HS-5 (cell line): ENCODE results near the gene ZFPM1.
"Not testable (repeated sequence)": the region's sequence is repeated elsewhere in the genome, so short reads cannot be mapped to it uniquely, and the experiment has no call there.

ENCODE experiments used
- DNase-seq: peaks from one replicate; pipeline ENCODE4 v3.0.0-alpha.2; 2012; ENCODE audit warnings: low read depth

Gene ZFPM1

GRCh38 chr16:88515371-88515770 is 62.3 kb downstream of the ZFPM1 start:
- DNase-seq = no peak

- no peak for DNase-seq
Observed at GRCh38 chr16:88515925-88516594, 63.0 kb downstream of the ZFPM1 start.

- no peak for DNase-seq
Observed at GRCh38 chr16:88516601-88517061, 63.6 kb downstream of the ZFPM1 start.

- not testable (repeated sequence) for DNase-seq
Observed at GRCh38 chr16:88517208-88517774, 64.2 kb downstream of the ZFPM1 start.

DNA sequence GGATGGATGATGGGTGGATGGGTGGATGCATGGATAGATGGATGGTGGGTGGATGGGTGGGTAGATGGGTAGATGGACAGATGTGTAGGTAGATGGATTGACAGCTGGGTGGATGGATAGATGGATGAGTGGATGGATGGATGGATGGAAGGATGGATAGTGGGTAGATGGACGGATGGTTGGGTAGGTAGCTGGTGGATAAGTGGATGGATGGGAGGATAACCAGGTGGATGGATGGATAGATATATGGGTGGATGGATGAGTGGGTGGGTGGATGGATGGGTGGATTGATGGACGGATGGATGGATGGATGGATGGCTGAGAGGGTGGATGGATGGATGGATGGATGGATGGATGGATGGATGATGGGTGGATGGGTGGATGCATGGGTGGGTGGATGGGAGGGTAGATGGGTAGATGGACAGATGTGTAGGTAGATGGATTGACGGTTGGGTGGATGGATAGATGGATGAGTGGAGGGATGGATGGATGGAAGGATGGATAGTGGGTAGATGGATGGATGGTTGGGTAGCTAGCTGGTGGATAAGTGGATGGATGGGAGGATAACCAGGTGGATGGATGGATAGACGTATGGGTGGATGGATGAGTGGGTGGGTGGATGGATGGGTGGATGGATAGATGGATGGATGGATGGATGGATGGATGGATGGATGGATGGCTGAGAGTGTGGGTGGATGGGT is 65.5 kb downstream of the ZFPM1 start:
- not testable (repeated sequence) for DNase-seq

- no peak for DNase-seq
Observed at GRCh38 chr16:88519240-88519639, 66.2 kb downstream of the ZFPM1 start.

GRCh38 chr16:88519938-88520653 is 67.0 kb downstream of the ZFPM1 start:
- no peak for DNase-seq

DNA sequence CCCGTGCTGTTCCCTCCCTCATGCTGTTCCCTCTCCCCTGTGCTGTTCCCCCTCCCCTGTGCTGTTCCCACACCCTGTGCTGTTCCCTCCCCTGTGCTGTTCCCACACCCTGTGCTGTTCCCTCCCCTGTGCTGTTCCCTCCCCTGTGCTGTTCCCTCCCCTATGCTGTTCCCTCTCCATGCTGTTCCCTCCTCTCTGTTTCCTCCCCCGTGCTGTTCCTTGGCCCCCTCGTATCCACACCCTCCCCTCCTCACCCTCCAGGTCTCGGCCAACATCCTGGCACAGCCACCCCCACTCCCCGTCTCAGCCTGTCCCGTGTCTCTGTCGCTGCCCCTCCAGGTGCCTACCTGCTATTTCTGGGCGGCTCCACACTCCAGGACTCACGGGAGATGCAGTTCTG is 68.6 kb downstream of the ZFPM1 start:
- no peak for DNase-seq

- no peak for DNase-seq
Observed at GRCh38 chr16:88522276-88522949, 69.3 kb downstream of the ZFPM1 start.

DNA sequence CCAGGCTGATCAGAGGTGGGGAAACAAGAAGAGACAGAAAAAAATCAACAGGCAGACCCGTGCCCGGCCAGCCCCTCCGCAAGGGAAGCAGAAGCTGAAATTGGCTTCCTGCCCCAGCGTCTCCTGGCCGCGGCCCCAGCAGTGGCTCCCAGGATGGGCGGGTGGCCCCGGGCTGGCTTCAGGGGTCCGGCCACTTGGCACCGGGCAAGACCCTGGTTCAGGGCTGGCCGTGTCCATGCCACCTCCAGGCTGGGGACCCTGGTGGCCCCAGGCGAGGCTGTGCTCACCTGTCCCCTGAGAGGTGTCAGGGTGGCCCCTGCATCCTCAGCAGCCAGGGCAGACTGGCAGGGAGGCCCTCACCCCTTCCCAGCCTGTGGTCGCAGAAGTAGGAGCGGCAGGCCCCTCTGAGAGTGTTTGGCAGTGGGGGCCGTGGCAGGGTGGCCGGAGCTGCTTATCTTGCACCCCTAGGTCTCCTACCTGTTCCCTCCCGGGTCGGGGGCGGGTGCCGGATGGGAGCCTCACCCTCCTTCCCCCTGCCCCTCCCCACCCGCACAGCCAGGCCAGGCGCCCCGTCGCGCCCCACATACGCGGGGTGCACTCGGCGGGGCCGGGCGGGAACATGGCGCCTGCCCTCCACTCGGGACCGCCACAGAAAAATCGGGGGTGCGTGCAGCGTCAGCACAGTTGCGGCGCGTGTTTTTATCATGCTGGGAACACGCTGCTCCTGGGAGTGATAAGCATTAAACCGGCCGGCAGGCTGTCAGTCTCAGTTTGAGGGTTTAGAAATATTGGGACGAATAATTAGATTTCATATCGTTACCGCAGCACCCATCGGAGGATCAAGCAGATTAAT is 70.5 kb downstream of the ZFPM1 start:
- no peak for DNase-seq

DNA sequence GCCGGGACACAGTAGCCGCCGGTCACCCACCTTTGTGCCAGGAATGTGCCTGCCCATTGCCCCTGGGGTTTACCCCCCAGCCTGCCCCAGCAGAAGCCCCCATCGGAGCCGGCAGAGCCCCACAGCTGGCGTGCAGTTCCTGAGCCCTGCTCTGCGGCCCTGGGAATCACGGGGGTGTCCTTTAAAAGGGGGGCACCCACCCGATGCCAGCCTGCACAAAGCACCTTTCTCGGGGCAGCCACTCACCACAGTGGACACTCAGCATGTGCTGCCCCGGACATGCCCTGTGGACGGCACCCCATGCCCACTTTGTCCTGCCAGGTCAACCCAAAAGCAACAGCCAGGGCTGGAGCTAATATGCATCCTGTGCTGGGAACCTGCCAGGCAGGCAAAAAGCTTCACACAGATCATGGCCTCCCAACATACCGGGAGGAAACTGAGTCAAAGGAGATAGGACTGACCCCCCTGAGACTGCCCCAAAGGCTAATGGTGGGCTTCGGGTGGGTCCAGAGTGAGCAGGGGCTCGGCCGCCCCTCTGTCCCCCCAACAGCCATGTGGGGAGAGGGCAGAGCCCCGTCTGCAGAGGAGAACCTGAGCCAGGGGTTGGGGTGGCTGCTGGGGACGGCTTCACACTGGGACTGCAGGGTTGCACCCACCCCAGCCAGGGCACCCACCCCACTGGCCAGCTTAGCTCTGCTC is 71.3 kb downstream of the ZFPM1 start:
- DNase-seq = no peak

GRCh38 chr16:88524973-88525662 is 72.0 kb downstream of the ZFPM1 start:
- DNase-seq = no peak

DNA sequence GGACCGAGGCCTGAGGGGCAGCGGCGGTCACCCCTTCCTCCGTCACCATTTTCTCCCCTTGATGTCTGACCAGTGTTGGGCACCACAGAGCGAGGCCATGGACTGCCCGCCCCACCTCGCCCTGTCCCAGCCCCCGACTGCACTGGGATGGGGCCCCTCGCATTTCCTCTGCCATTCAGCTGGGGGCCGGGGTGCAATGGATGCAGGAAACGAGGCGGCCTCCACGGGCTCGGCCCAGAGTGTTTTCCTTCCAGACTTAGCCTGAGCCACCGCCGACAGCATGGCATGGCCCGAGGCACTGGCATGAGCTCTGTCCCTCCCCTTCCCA is 72.5 kb downstream of the ZFPM1 start:
- no peak for DNase-seq

DNA sequence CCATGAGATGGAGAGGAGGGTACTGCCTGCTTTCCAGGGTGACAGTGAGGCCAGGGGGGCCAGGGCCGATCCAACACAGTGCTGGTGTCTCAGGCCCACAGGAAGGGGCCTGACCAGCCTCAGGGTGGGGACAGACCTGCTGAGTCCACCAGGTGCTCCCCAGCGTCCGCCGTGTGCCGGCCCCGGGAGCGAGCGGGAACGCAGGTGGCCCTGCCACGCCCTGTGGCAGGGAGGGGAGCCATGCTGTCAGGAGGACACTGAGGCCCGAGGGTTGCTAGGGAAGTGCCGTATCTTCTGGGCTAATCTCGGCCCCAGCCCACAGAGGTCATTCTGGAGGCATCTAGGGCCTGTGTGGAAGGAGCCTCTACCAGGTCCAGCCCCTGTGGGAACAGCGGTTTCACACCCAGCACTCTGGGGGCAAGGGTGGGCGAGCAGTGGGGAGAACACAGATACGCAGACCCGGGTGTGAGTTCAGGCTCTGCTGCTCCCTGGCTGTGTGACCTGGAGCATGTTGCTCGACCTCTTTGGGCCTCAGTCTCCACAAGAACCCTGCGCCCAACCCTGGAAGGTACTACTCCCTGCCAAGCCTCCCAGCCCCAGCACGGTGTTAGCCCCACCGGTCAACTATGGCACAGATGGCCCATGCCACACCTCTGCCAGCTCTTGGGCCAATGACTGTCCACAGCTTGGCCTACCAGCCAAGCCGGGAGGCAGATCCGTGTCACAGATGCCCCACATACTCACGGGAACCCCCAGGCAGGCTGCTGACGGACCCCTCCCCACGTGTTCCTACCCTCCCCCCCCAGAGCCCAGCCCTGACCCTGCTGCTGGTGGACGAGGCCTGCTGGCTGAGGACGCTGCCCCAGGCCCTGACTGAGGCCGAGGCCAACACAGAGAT is 73.2 kb downstream of the ZFPM1 start:
- no peak for DNase-seq

DNA sequence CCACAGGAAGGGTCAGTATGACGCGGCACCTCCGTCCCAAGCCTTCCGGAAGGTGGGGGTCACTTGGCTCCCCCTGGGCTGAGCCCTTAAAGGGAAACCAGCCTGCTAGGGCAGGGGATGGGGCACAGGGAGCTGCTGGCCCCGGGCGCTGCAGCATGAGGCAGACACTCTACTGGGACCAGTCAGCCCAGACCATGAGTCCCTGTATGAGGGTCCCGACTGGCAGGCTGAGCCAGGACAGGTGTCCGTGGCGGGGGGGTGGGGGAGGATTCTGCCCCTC is 73.8 kb downstream of the ZFPM1 start:
- no peak for DNase-seq

DNA sequence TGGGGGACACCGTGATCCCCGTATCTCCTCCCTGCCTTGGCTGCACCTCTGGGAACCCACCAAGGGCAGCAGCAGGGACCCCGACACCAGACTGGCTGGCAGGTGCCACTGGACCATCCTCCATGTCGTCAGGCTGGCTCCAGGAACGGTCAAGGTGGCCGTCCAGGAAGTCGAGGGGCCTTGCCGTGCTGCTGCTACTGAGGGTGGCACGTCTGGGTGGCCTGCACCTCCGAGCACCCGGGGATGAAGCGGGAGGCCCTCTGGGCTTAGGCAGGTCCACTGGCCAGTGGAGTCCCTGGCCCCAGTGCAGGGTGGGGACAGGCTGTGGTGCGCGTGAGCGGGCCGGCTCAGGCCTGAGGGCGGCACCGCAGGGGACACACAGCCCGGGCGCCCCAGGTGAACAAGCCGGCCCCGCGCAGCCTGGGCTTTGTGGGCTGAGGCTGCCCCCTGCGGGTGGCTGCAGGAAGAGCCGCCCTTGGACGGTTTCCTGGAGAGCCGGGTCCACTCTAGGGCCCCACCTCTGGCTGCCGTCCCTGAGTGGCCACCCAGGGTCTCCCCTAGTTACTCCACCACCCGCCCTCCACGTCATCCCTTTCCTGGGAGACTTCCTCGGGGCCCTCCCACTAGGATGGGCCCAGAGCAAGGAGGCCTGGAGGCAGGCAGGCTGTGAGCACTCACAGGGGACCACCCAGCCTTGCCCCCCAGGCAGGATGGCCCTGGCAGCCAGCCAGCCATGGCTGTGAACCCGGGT is 74.3 kb downstream of the ZFPM1 start:
- no peak for DNase-seq

DNA sequence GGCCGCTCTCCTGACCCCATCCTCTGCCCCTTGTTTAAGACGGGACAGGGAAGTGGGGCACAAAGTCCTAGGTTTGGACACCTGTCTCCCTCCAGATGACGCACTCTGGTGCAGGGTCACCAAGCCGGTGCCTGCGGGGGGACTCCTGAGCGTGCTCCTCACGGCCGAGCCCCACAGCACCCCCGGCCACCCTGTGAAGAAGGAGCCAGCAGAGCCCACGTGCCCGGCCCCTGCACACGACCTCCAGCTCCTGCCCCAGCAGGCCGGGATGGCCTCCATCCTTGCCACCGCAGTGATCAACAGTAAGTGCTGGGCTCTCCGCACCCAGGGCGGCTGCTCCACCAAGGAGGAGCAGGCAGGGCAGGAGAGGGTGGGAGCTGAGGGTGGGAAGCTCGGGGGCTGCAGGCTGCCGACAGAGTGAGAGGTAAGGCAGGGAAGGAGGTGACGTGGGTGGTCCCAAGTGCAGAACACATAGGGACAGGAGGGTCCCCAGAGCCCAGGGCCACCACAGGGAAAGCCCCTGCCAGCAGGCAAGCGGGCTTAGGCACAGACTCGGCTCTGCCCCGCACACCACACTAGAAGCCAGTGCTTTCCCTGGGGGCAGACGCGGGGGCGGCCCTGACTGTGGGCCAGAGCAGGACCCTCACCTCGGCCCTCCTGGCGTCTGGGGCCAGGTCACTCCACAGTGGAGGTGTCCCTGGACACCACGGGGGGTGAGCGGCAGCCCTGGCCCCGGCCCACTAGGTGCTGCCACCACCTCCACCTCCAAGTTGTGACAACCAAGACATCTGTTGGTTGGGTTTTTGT is 75.1 kb downstream of the ZFPM1 start:
- no peak for DNase-seq

DNA sequence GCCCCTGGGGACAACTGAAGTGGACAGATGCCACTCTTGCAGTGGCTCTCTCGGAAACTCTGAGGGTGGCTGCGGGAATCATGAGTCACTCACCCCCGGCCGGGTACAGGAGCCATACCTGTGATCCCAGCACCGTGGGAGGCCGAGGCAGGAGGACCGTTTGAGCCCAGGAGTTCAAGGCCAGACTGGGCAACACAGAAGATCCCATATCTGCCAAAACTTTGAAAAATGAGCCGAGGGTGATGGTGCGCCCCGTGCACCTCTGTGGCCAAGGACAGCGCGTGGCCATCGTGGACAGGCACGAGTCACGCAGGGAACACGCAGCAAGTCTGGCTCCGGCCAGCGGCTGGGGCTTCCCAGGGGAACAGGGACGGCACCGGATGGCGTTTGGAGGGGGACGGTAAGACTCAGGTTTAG is 75.8 kb downstream of the ZFPM1 start:
- DNase-seq = no peak
